ENCODE data around the gene CD74.
"Not testable (repeated sequence)": the region's sequence is repeated elsewhere in the genome, so short reads cannot be mapped to it uniquely, and the experiment has no call there.

- not testable (repeated sequence) for TF ChIP-seq CTCF (conservative IDR thresholded peaks at IDR 0.05 in 1 of 2, IDR thresholded peaks at IDR 0.05 in 1 of 2; ENCODE audit: low read depth in 1 of 2, low read length in 2 of 2); EZH2 (IDR thresholded peaks at IDR 0.05; ENCODE audit: low read length, missing control alignments)
These were observed 13.5 kb upstream of the CD74 start for GRCh38 chr5:150426165-150426564.

Data from fibroblast of lung (primary cell).